ENCODE results near the gene CMTR1. TPM values are rescaled to one million over a fixed set of nuclear protein-coding genes. Genes with fewer than 3 reads are reported as not detected.

Gene CMTR1
- total RNA-seq, 2 experiments from 2014 or later = 32.3 to 42.8 TPM

DNA sequence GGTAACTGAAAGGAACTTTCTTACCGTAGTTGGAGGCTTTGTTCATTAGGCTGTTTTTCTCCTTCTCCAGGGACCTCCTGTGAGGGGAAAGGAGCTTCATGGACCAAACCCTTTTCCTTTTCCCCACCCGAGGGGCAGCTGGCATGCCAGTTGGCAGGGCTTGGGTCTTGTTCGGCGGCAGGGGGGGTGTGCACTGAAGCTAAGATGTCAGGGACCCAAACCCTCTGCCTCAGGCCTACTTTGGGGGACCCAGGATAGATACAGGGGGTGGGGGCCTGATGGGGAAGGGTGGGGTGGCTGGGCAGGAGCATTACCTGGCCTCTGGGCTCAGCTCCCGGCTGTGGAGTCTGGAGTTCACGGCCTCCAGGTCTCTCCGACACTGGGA, 51.8 kb downstream of the CMTR1 start:
- peaks cover 46% of the 10 kb centered on the region; the same call in 1 of the 2 replicates for H3K36me3 ChIP-seq (ENCODE audit: insufficient read depth, low read length)
- CTCF ChIA-PET (ENCODE audit: unreplicated experiment) = interaction anchor here (0.5 kb wide), 1 partner anchor 346 kb away, joined by 3 read pairs; no protein-coding TSS in a partner anchor
- BruUV-seq (replicated peaks) = no TSS peak
- H3K27ac ChIP-seq (ENCODE audit: low read depth, low read length, poor library complexity, severe bottlenecking) = no peak overlapping the region
- TF ChIP-seq, protein P1, sequence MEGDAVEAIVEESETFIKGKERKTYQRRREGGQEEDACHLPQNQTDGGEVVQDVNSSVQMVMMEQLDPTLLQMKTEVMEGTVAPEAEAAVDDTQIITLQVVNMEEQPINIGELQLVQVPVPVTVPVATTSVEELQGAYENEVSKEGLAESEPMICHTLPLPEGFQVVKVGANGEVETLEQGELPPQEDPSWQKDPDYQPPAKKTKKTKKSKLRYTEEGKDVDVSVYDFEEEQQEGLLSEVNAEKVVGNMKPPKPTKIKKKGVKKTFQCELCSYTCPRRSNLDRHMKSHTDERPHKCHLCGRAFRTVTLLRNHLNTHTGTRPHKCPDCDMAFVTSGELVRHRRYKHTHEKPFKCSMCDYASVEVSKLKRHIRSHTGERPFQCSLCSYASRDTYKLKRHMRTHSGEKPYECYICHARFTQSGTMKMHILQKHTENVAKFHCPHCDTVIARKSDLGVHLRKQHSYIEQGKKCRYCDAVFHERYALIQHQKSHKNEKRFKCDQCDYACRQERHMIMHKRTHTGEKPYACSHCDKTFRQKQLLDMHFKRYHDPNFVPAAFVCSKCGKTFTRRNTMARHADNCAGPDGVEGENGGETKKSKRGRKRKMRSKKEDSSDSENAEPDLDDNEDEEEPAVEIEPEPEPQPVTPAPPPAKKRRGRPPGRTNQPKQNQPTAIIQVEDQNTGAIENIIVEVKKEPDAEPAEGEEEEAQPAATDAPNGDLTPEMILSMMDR (conservative IDR thresholded peaks at IDR 0.05; ENCODE audit: low read length) = no peak
- TF ChIP-seq EZH2phosphoT487 (IDR thresholded peaks at IDR 0.05; ENCODE audit: borderline replicate concordance, low read depth, low read length) = no peak
- no peak overlapping the region for H2AFZ ChIP-seq (ENCODE audit: low read length)
- no peak for DNase-seq (ENCODE audit: low spot score)
- intact Hi-C loops (cut with micrococcal nuclease; ENCODE audit: unreplicated experiment) = loop anchor here (1.0 to 5.0 kb wide), 4 partner anchors 48 to 208 kb away; no protein-coding TSS in a partner anchor
- no peaks in the 10 kb centered on the region for H3K4me1 ChIP-seq (ENCODE audit: insufficient read depth, low read length, poor library complexity, severe bottlenecking)
- no peaks in the 10 kb centered on the region for H3K9me3 ChIP-seq (ENCODE audit: low read length)
- H4K20me1 ChIP-seq (ENCODE audit: insufficient read depth, low read length) = no peaks in the 10 kb centered on the region
- H3K4me3 ChIP-seq (ENCODE audit: low read depth, low read length, poor library complexity, severe bottlenecking) = no peak overlapping the region
- POLR2A ChIA-PET = interaction anchor here (0.7 kb wide), 2 partner anchors 17 to 207 kb away, joined by 3 to 4 read pairs; no protein-coding TSS in a partner anchor
- H3K9me2 ChIP-seq (ENCODE audit: insufficient read depth, low read length) = no peaks in the 10 kb centered on the region
- H3K79me2 ChIP-seq (ENCODE audit: insufficient read depth, low read depth, low read length) = no peaks in the 10 kb centered on the region
- no peak overlapping the region for H3K4me2 ChIP-seq (ENCODE audit: low read length)

DNA sequence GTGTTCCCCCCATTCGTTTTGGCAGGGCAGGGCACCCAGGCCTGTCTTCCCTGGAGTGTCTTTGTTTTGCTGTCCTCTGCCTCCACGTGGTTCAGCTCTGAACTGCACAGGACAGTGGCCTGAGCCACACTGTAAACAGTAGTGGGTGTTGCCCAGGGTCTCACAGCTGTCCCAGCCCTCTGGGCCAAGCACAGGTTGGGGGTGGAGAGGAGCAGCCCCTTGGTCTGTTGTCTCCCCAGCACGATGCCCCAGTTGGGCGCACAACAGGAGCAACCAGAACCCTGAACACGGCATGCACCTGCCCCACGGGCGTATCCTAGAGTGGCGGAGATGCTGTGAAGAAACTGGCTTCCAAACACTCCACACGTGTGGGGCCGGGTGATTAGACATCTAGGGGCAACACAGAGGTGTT, 52.3 kb downstream of the CMTR1 start:
- ChIA-PET POLR2A (interaction anchor here (0.7 kb wide), 1 partner anchor 17 kb away, joined by 3 read pairs; no protein-coding TSS in a partner anchor), CTCF (ENCODE audit: unreplicated experiment) (no interaction called here)
- Histone ChIP-seq H3K9me3 (ENCODE audit: low read length) (no peaks in the 10 kb centered on the region), H3K27ac (ENCODE audit: low read depth, low read length, poor library complexity, severe bottlenecking) (no peak overlapping the region), H2AFZ (ENCODE audit: low read length) (no peak overlapping the region), H3K4me1 (ENCODE audit: insufficient read depth, low read length, poor library complexity, severe bottlenecking) (no peaks in the 10 kb centered on the region), H3K4me2 (ENCODE audit: low read length) (no peak overlapping the region), H4K20me1 (ENCODE audit: insufficient read depth, low read length) (no peaks in the 10 kb centered on the region), H3K4me3 (ENCODE audit: low read depth, low read length, poor library complexity, severe bottlenecking) (no peak overlapping the region), H3K79me2 (ENCODE audit: insufficient read depth, low read depth, low read length) (no peaks in the 10 kb centered on the region), H3K36me3 (ENCODE audit: insufficient read depth, low read length) (peaks cover 41% of the 10 kb centered on the region; the same call in 1 of the 2 replicates), H3K9me2 (ENCODE audit: insufficient read depth, low read length) (no peaks in the 10 kb centered on the region)
- no TSS peak for BruUV-seq (replicated peaks)
- TF ChIP-seq EZH2phosphoT487 (IDR thresholded peaks at IDR 0.05; ENCODE audit: borderline replicate concordance, low read depth, low read length) = no peak
- TF ChIP-seq, protein P1 (conservative IDR thresholded peaks at IDR 0.05; ENCODE audit: low read length) = 0 out of 2 replicates have a peak, but pooled peaks have one; percentile 28
- DNase-seq (ENCODE audit: low spot score) = no peak
- intact Hi-C loops (cut with micrococcal nuclease; ENCODE audit: unreplicated experiment) = no loop called here

DNA sequence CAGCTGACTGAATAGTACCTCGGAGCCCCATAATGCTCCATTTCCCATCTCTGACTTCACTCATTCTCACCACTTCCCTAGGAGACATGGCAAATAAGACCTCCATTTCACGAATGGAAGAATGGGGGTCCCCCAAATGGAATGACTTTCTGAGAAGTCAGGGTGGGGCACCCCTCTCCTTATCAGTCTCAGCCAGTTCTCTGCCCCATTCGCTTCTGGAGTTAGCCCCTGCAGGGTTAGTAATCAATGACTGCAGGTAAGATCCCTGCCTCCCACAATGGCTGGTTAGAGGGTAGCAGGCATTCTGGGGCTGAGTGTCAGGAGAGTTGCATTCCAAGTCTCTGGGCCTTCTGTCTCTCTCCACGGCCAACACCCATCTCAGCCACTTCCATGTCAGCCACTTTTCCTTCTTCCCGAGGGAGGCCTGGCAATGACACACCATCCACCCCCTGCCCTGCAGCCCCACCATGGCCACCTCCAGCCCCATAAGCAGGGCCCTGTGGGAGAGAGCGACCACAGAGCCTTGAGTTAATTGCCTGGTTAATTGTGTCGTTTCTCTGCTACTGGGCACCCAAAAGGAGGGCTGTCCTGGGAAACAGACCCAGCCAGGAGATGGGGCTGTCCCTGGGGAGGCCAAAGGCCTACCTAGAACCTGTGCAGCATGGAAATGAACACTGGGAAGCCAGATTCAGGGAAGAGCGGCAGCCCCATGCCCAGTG, 53.3 kb downstream of the CMTR1 start:
- no TSS peak for BruUV-seq (replicated peaks)
- Histone ChIP-seq H3K4me2 (ENCODE audit: low read length) (no peak overlapping the region), H2AFZ (ENCODE audit: low read length) (no peak overlapping the region), H3K9me3 (ENCODE audit: low read length) (no peaks in the 10 kb centered on the region), H3K36me3 (ENCODE audit: insufficient read depth, low read length) (peaks cover 33% of the 10 kb centered on the region; the same call in 1 of the 2 replicates), H3K4me1 (ENCODE audit: insufficient read depth, low read length, poor library complexity, severe bottlenecking) (no peaks in the 10 kb centered on the region), H4K20me1 (ENCODE audit: insufficient read depth, low read length) (no peaks in the 10 kb centered on the region), H3K9me2 (ENCODE audit: insufficient read depth, low read length) (no peaks in the 10 kb centered on the region), H3K79me2 (ENCODE audit: insufficient read depth, low read depth, low read length) (no peaks in the 10 kb centered on the region), H3K4me3 (ENCODE audit: low read depth, low read length, poor library complexity, severe bottlenecking) (no peak overlapping the region), H3K27ac (ENCODE audit: low read depth, low read length, poor library complexity, severe bottlenecking) (no peak overlapping the region)
- intact Hi-C loops (cut with micrococcal nuclease; ENCODE audit: unreplicated experiment) = no loop called here
- TF ChIP-seq EZH2phosphoT487 (IDR thresholded peaks at IDR 0.05; ENCODE audit: borderline replicate concordance, low read depth, low read length) = no peak
- TF ChIP-seq, protein P1 (conservative IDR thresholded peaks at IDR 0.05; ENCODE audit: low read length) = no peak
- POLR2A ChIA-PET = no interaction called here
- DNase-seq (ENCODE audit: low spot score) = no peak
- CTCF ChIA-PET (ENCODE audit: unreplicated experiment) = no interaction called here
